ENCODE measurements around the gene GOLGA6L1. TPM values are rescaled to one million over a fixed set of nuclear protein-coding genes. Genes with fewer than 3 reads are reported as not detected.
"Not testable (repeated sequence)": the region's sequence is repeated elsewhere in the genome, so short reads cannot be mapped to it uniquely, and the experiment has no call there.

The GOLGA6L1 gene
- total RNA-seq (not detected), polyA plus RNA-seq (not detected)
- long read RNA-seq, donor 1: 0 reads
- long read RNA-seq, donor 2: 0 reads
- long read RNA-seq, donor 3: 0 reads

GRCh38 chr15:23136722-23137121 lies at the start of gene GOLGA6L1:
GOLGA6L1 (minus strand) TSS chr15:23136822; CDS start chr15:23136731, 91 bp downstream.
- DNase-seq: not testable (repeated sequence)
- no CpG with 5 or more reads among the region's 7 CpGs for WGBS, 4 donors

GRCh38 chr15:23181201-23181600 lies 44.6 kb upstream of the GOLGA6L1 start:
- ATAC-seq; H3K4me1 ChIP-seq; H3K36me3 ChIP-seq; H3K27ac ChIP-seq; H3K4me3 ChIP-seq; H3K9me3 ChIP-seq; intact Hi-C loops (cut with DNase I): not testable (repeated sequence)
- H3K27me3 ChIP-seq: peaks cover 0 to 15% (median 4%) of the 10 kb centered on the region in 9 donors
- 80 to 89% (median 86%) methylated on average over 9 to 11 of the region's 11 CpGs for WGBS, 4 donors
- peak in 4 of 5 donors; percentile 4 to 21 (median 17) for DNase-seq

More at GRCh38 chr15:23136722-23137121, at the start of gene GOLGA6L1:
- H3K9me3 ChIP-seq; H3K27ac ChIP-seq; ATAC-seq; H3K4me3 ChIP-seq; intact Hi-C loops (cut with DNase I); H3K36me3 ChIP-seq; H3K27me3 ChIP-seq; H3K4me1 ChIP-seq: not testable (repeated sequence)

- H3K27ac ChIP-seq; H3K4me3 ChIP-seq; H3K9me3 ChIP-seq; H3K4me1 ChIP-seq; H3K36me3 ChIP-seq; intact Hi-C loops (cut with DNase I): not testable (repeated sequence)
- ATAC-seq (peak in 2 of 4 donors; percentile 10 to 16), DNase-seq (peak in 1 of 5 donors; percentile 22)
- peaks cover 0 to 11% (median 4%) of the 10 kb centered on the region in 9 donors for H3K27me3 ChIP-seq
- 85 to 89% (median 87%) methylated on average over 16 of the region's 16 CpGs for WGBS, 4 donors
Measured at GRCh38 chr15:23180547-23180927, 43.9 kb upstream of the GOLGA6L1 start.

- DNase-seq (peak in 3 of 5 donors; percentile 6 to 55 (median 25)), ATAC-seq (peak in 2 of 4 donors; percentile 82 to 85)
- H3K9me3 ChIP-seq; H3K4me1 ChIP-seq; H3K36me3 ChIP-seq; intact Hi-C loops (cut with DNase I); H3K27ac ChIP-seq: not testable (repeated sequence)
- 14 to 36% (median 20%) methylated on average over 29 to 54 of the region's 67 CpGs for WGBS, 4 donors
- peaks cover 0 to 11% (median 4%) of the 10 kb centered on the region in 9 donors for H3K27me3 ChIP-seq
- H3K4me3 ChIP-seq: peak overlapping the region in 6 of 12 donors; percentile 10 to 39 (median 26)
Measured at GRCh38 chr15:23179768-23180546, 43.3 kb upstream of the GOLGA6L1 start.

GRCh38 chr15:23176683-23177082 lies 40.1 kb upstream of the GOLGA6L1 start:
- H3K9me3 ChIP-seq; ATAC-seq; H3K4me1 ChIP-seq; H3K4me3 ChIP-seq; H3K36me3 ChIP-seq; intact Hi-C loops (cut with DNase I); H3K27ac ChIP-seq: not testable (repeated sequence)
- 80 to 92% (median 90%) methylated on average over 9 to 20 of the region's 20 CpGs for WGBS, 4 donors
- peaks cover 0 to 10% (median 4%) of the 10 kb centered on the region in 9 donors for H3K27me3 ChIP-seq
- DNase-seq: peak in 1 of 5 donors; percentile 20

- intact Hi-C loops (cut with DNase I); H3K36me3 ChIP-seq; H3K9me3 ChIP-seq; DNase-seq; H3K27me3 ChIP-seq; H3K4me1 ChIP-seq; H3K4me3 ChIP-seq; H3K27ac ChIP-seq; ATAC-seq: not testable (repeated sequence)
- 96 to 98% (median 97%) methylated on average over 17 to 18 of the region's 19 CpGs for WGBS, 4 donors
Measured at GRCh38 chr15:23175606-23176005, 39.0 kb upstream of the GOLGA6L1 start.

- H3K9me3 ChIP-seq; H3K27ac ChIP-seq; H3K27me3 ChIP-seq; ATAC-seq; H3K4me3 ChIP-seq; intact Hi-C loops (cut with DNase I); DNase-seq; H3K36me3 ChIP-seq; H3K4me1 ChIP-seq: not testable (repeated sequence)
- WGBS, 4 donors: 77 to 86% (median 79%) methylated on average over 5 to 8 of the region's 11 CpGs
Measured at GRCh38 chr15:23174609-23175140, 38.1 kb upstream of the GOLGA6L1 start.

GRCh38 chr15:23132787-23133186 lies 3.8 kb downstream of the GOLGA6L1 start:
- H3K9me3 ChIP-seq; ATAC-seq; H3K4me3 ChIP-seq; DNase-seq; H3K4me1 ChIP-seq; H3K36me3 ChIP-seq; H3K27me3 ChIP-seq; intact Hi-C loops (cut with DNase I); H3K27ac ChIP-seq: not testable (repeated sequence)
- 82 to 92% methylated on average over 3 to 4 of the region's 6 CpGs; no CpG with 5 or more reads in 2 of the 4 donors for WGBS, 4 donors

All from heart left ventricle (tissue), 16 donors.